Measurements from ENCODE around the gene LAMC1.

LAMC1 gene

GRCh38 chr1:183106746-183107145 lies 83.5 kb downstream of the LAMC1 start:
- no peak for DNase-seq (ENCODE audit: low read depth)

- DNase-seq (ENCODE audit: low read depth), result no peak
These were observed 87.2 kb downstream of the LAMC1 start for GRCh38 chr1:183110326-183110880.

GRCh38 chr1:183114441-183114840 lies 91.2 kb downstream of the LAMC1 start:
- no peak for DNase-seq (ENCODE audit: low read depth)

GRCh38 chr1:183116416-183116815 lies 93.2 kb downstream of the LAMC1 start:
- DNase-seq (ENCODE audit: low read depth), result no peak

- no peak for DNase-seq (ENCODE audit: low read depth)
These were observed 98.4 kb downstream of the LAMC1 start for GRCh38 chr1:183121609-183122008.

- DNase-seq (ENCODE audit: low read depth), result no peak
These were observed 101.0 kb downstream of the LAMC1 start for GRCh38 chr1:183124259-183124658.

- DNase-seq (ENCODE audit: low read depth), result no peak
These were observed 102.2 kb downstream of the LAMC1 start for GRCh38 chr1:183125279-183125999.

GRCh38 chr1:183126000-183126366 lies 102.8 kb downstream of the LAMC1 start:
- no peak for DNase-seq (ENCODE audit: low read depth)

- DNase-seq (ENCODE audit: low read depth), result no peak
These were observed 103.3 kb downstream of the LAMC1 start for GRCh38 chr1:183126528-183126927.

- DNase-seq (ENCODE audit: low read depth), result no peak
These were observed 106.9 kb downstream of the LAMC1 start for GRCh38 chr1:183129921-183130690.

GRCh38 chr1:183131166-183131565 lies 107.9 kb downstream of the LAMC1 start:
- DNase-seq (ENCODE audit: low read depth), result no peak

GRCh38 chr1:183135336-183135735 lies 112.1 kb downstream of the LAMC1 start:
- DNase-seq (ENCODE audit: low read depth), result no peak

- no peak for DNase-seq (ENCODE audit: low read depth)
These were observed 114.6 kb downstream of the LAMC1 start for GRCh38 chr1:183137782-183138181.

GRCh38 chr1:183138301-183138700 lies 115.1 kb downstream of the LAMC1 start:
- no peak for DNase-seq (ENCODE audit: low read depth)

- no peak for DNase-seq (ENCODE audit: low read depth)
These were observed 116.2 kb downstream of the LAMC1 start for GRCh38 chr1:183139281-183139942.

- DNase-seq (ENCODE audit: low read depth), result no peak
These were observed 117.4 kb downstream of the LAMC1 start for GRCh38 chr1:183140633-183141032.

- no peak for DNase-seq (ENCODE audit: low read depth)
These were observed 119.0 kb downstream of the LAMC1 start for GRCh38 chr1:183142171-183142570.

- DNase-seq (ENCODE audit: low read depth), result no peak
These were observed 120.5 kb downstream of the LAMC1 start for GRCh38 chr1:183143576-183144315.

GRCh38 chr1:183144752-183145151 lies 121.5 kb downstream of the LAMC1 start:
- no peak for DNase-seq (ENCODE audit: low read depth)

GRCh38 chr1:183147735-183148134 lies 124.5 kb downstream of the LAMC1 start:
- DNase-seq (ENCODE audit: low read depth), result no peak

- no peak for DNase-seq (ENCODE audit: low read depth)
These were observed 125.4 kb downstream of the LAMC1 start for GRCh38 chr1:183148599-183148998.

GRCh38 chr1:183149273-183149672 lies 126.1 kb downstream of the LAMC1 start:
- no peak for DNase-seq (ENCODE audit: low read depth)
